CD4-positive, alpha-beta T cell treated with Interleukin-21 for 1 hour (primary cell): ENCODE results near the gene C9orf85.
"Not testable (repeated sequence)": the region's sequence is repeated elsewhere in the genome, so short reads cannot be mapped to it uniquely, and the experiment has no call there.

Experiments
- DNase-seq: peaks from one replicate; pipeline ENCODE4 v3.0.0-alpha.2; 2020

Gene C9orf85

DNA sequence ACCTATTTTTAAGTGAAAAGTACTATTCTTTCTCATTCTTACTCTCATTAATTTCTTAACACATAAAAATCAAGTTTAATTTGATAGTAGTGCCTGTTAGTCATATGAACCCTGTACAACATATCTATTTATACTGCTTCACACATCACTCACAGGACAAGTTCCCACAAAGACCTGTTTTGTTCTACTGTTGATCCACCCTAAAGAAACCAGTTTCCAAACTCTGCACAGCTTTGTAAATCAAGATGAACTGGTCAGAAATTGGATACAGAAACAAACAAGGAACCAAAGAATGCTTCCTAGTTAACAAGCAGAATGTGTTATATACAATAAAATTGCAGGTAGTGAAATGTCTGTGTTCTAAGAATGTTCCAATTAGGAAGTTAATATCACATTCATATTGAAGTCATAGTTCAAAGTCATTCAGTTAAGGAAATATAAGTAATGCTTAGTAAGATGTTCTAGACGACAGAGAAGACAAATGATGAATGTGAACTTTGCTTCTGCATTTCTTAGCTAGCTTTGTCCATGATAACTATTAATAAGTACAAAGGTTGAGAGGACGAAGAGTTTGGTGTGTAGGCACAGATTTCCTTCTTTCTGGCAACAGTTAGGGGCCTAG lies 33.4 kb downstream of the C9orf85 start:
- no peak for DNase-seq

DNA sequence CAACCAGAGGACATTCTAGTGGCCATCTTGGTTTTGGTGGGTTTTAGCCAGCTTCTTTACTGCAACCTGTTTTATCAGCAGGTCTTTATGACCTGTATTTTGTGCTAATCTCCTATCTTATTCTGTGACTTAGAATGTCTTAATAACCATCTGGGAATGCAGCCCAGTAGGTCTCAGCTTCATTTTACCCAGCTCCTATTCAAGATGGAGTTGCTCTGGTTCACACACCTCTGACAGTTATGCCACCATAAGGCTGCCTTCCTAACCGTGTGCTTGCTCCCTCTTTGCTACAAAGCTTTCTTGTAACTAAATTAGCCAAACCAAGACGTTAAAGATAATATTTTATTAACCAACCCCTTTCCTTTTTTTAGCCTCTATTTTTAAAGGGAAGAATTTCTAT lies 43.2 kb downstream of the C9orf85 start:
- DNase-seq = not testable (repeated sequence)

DNA sequence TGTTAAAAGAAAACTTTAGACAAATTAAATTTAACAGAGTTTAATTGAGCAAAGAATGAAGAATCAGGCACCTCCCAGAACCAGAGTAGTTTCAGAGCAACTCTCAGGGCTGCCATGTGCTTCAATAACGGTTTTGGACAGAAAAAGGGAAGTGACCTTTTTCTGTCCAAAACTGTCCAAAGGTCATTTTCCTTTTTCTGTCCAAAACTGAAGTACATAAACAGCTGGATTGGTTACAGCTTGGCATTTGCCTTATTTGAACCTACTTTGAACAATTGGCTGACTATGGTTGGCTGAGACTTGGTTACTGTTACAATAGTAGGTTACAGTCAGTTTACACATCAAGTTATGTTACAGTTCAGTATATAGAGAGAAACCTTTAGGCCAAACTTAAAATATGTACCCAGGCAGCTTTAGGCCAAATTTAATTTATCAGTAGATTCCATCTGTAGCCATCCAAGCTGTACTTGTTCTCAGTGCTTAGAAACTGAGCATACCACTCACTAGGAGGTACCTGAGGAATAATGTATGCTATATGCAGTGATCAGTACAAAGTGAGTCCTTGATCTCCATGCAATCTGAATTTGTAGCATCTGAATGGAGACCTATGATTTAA lies 44.0 kb downstream of the C9orf85 start:
- no peak for DNase-seq

- no peak for DNase-seq
These were observed 50.9 kb downstream of the C9orf85 start for GRCh38 chr9:71962328-71962727.

- DNase-seq = not testable (repeated sequence)
These were observed 52.1 kb downstream of the C9orf85 start for GRCh38 chr9:71963471-71963996.

- DNase-seq = no peak
These were observed 54.0 kb downstream of the C9orf85 start for GRCh38 chr9:71965403-71965802.

DNA sequence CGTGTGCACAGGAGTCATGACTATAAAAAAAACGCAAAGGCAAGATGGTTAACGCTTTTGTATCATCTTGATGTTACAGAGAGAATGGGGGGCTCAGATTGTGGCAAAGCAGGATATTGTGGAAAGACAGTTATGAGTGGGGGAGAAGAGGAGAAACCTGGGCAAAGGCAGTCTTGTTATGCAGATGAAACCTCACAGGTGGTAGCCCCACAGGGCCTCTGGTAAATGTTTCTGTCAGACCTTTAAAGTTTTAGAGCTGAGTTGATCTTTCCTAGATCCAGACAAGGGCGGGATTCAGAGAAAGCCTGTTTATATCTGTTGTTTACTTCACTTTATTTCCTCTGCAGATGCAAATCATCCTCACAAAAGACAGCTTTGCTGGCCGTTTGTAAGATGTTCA lies 55.2 kb downstream of the C9orf85 start:
- no peak for DNase-seq

DNA sequence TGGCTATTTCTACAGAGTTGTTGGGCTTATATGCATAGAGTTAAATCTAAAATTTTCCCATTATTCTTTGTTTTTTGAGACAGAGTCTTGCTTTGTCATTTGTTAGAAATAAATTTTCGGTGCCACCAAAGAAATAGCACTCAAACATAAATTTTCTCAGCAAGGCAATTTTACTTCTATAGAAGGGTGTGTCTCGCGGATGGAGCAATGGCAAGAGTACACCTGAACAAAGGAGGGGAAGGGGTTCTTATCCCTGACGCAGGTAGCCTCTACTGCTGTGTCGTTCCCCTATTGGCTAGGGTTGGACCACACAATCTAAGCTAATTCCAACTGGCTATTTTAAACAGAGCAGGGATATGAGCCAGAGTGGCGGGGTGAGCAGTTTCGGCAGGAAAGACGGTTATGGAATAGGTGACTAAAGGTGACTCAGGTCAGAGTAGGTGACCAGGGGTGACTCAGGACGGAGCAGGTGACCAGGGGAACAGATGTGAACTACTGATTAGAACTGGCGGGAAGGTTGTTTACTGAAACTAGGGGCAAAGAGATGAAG lies 57.2 kb downstream of the C9orf85 start:
- no peak for DNase-seq

DNA sequence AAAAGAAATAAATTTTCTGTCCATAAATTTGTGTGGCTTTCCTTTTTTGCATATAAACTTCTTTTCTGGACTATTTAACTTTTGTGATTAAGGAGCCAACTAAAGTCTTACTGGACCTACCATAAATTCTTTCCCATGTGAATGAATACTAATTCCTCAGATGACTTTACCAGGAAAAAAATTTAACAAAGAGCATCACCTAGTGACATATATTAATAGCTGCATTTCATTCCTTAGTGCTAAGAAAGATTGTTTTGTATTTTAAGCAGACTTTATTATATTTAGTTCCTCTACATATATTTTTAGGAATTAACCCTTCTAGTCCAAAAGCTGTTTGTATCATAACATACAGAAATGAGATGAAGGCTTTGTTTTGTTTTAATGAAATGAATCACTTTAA lies 64.4 kb downstream of the C9orf85 start:
- no peak for DNase-seq

- DNase-seq = no peak
These were observed 65.6 kb downstream of the C9orf85 start for GRCh38 chr9:71977003-71977402.

DNA sequence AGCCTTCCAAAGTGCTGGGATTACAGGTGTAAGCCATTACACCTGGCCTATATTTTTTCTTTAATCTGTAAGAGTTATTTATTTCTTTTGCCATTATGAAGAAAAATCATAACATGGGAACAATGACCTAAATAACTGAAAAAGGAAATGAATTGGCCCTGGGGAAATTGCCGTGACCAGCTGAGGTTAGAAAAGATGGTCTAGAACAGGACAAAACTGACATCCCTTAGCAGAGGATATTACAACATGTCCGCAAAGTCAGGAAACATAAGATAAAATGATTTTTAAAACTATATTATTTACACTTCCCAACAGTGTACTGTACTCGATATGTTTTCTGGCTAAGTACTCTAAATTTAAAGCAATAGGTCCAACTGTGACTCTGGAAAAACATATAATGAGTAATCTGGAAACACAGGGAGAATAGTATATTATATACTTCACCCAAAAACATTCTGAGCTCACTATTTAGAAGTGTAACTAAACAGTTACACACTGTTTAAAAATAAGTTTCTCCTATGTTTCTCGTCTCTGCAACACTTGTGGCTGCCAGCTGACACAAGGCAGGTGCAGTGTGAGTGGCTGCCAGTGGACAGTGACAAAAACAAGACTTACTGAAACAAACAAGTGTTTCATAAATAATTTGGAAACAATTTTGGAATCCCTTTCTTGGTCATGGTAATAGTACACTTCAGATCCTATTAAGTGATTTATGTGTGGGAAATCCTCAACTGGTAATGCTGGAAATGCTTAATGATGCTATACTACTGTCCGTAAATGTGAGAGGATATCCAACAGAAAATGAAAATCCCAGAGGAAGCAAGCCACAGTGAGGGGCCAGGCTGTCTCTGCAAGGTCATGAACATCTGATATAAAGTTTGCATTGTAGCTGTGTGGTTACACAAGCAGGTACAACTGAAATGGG lies 69.1 kb downstream of the C9orf85 start:
- DNase-seq = no peak

GRCh38 chr9:71981944-71982343 lies 70.5 kb downstream of the C9orf85 start:
- no peak for DNase-seq

DNA sequence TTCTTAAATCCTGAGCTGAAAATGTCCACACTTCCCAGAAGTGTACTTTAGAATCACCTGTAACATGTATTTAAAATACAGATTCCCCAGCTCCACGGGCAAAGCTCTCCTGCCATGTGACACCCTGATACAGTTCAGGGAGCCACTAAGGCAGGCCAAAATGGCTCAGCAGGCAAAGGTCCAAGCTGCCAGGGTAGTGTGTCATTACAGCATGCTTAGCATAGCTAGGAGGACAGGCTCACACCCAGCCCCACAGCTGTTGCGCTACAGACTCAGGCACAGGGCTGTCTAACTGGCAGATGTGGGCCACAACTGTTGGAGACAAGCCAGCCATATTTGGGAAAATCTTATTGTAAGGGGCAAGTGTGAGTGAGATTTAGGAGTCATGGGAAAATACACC lies 73.0 kb downstream of the C9orf85 start:
- DNase-seq = no peak

- no peak for DNase-seq
These were observed 73.4 kb downstream of the C9orf85 start for GRCh38 chr9:71984831-71985281.

DNA sequence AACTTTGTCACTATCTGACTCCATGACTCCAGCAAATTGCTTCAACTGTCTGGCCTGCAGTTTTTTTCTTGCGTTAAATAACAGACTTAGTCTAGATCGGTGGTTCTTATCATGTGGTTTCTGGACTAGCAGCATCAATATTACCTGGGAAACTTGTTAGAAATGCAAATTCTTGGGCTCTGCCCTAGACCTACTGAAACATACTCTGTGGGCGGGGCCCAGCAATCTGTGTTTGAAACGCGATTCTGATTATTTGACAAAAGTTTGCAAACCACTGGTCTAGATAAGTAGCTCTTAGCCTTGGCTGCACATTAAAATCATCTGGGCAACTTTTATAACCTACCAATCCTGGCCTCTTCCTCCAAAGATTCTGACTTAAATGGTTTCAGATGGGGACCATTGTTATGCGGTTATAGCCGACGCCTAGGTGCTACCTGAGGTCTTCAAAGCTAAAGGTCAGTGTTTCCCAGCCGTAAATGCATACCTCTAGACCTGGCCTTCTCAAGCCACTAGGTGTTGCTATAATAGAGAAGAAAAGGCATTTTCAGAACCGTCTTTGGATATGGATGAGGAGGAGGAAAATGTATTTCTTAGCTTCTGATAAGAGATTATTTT lies 74.0 kb downstream of the C9orf85 start:
- no peak for DNase-seq

GRCh38 chr9:71986900-71987299 lies 75.5 kb downstream of the C9orf85 start:
- no peak for DNase-seq

- no peak for DNase-seq
These were observed 76.3 kb downstream of the C9orf85 start for GRCh38 chr9:71987471-71988371.

- no peak for DNase-seq
These were observed 79.0 kb downstream of the C9orf85 start for GRCh38 chr9:71990466-71990865.

DNA sequence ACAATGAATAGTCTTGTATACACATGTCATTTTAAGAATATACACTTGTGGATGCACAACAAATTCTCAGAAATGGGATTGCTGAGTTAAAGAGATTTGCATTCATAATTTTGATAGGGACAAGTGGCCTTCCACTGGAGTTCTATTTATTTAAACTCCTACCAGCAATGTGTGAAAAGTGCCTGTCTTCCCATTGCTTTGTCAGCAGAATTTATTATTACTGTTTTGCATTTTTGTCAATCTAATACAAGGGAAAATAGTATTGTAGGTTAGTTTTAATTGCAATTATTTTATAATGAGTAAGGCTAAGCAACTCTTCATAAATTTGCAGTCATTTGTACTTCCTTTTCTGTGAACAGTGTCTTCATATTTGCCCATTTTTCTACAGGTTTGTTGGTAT lies 94.0 kb downstream of the C9orf85 start:
- DNase-seq = no peak

GRCh38 chr9:72006501-72006900 lies 95.1 kb downstream of the C9orf85 start:
- no peak for DNase-seq

- DNase-seq = not testable (repeated sequence)
These were observed 96.3 kb downstream of the C9orf85 start for GRCh38 chr9:72007726-72008125.

- no peak for DNase-seq
These were observed 101.2 kb downstream of the C9orf85 start for GRCh38 chr9:72012646-72013045.
